SU-DHL-6 (cell line): Measurements from ENCODE around the gene MORC2.

Experiments used
- H2AFZ ChIP-seq: fragments of 200-600 bp; sonication (generic); 2 replicates; pipeline ENCODE4 v1.6.1; 2014; ENCODE audit warnings: low read depth, mild to moderate bottlenecking, moderate library complexity, mixed read lengths, antibody characterized with exemption, low read length; ENCODE audit not compliant: severe bottlenecking
- H3F3A ChIP-seq: fragments of 200-600 bp; shearing (Covaris generic); 2 replicates; pipeline ENCODE4 v1.6.0; 2016; ENCODE audit warnings: antibody characterized with exemption, mild to moderate bottlenecking; ENCODE audit not compliant: insufficient read depth
- H3K27ac ChIP-seq: fragments of 200-600 bp; sonication (generic); 2 replicates; pipeline ENCODE4 v1.5.1; 2016; ENCODE audit warnings: low read depth, mild to moderate bottlenecking, low read length, moderate library complexity, mixed read lengths
- H3K27me3 ChIP-seq: fragments of 200-600 bp; sonication (generic), shearing (Covaris generic); 2 replicates; pipeline ENCODE4 v1.6.0; 2014; ENCODE audit warnings: mild to moderate bottlenecking, low read length
- H3K36me3 ChIP-seq: fragments of 200-600 bp; sonication (generic); 2 replicates; pipeline ENCODE4 v1.6.1; 2014; ENCODE audit warnings: mild to moderate bottlenecking, low read length, mixed read lengths
- H3K4me2 ChIP-seq: fragments of 300-600, 200-600 bp; shearing (Covaris generic), sonication (generic); 2 replicates; pipeline ENCODE4 v1.6.0; 2014; ENCODE audit warnings: low read length, low read depth, mild to moderate bottlenecking; ENCODE audit not compliant: poor library complexity, severe bottlenecking
- H3K4me3 ChIP-seq: fragments of 200-600 bp; sonication (generic); 2 replicates; pipeline ENCODE4 v1.5.1; 2014; ENCODE audit warnings: antibody characterized with exemption, low read length, mild to moderate bottlenecking, mixed read lengths; ENCODE audit not compliant: insufficient read depth, poor library complexity, severe bottlenecking
- H3K79me2 ChIP-seq: fragments of 200-600 bp; sonication (generic); 2 replicates; pipeline ENCODE4 v1.6.1; 2014; ENCODE audit warnings: mild to moderate bottlenecking, low read length, moderate library complexity; ENCODE audit not compliant: insufficient read depth
- H3K9ac ChIP-seq: fragments of 200-600 bp; sonication (generic); 2 replicates; pipeline ENCODE4 v1.7.0; 2014; ENCODE audit warnings: mild to moderate bottlenecking, low read length
- H3K9me2 ChIP-seq: fragments of 200-600 bp; sonication (generic); replicated peaks from 2 replicates; pipeline ENCODE4 v1.6.1; 2014; ENCODE audit warnings: low read length; ENCODE audit not compliant: insufficient read depth
- H3K9me3 ChIP-seq: fragments of 200-600 bp; sonication (generic); 2 replicates; pipeline ENCODE4 v1.6.1; 2014; ENCODE audit warnings: low read length, mixed read lengths; ENCODE audit not compliant: insufficient read depth
- H4K20me1 ChIP-seq: fragments of 200-600 bp; sonication (generic); 2 replicates; pipeline ENCODE4 v1.6.1; 2014; ENCODE audit warnings: low read depth, mild to moderate bottlenecking, antibody characterized with exemption, low read length, moderate library complexity, mixed read lengths
- EZH2phosphoT487 ChIP-seq: fragments of 200-600 bp; sonication (generic), shearing (Covaris generic); conservative IDR thresholded peaks from 2 replicates; pipeline ENCODE4 v1.6.1; 2018; ENCODE audit warnings: mild to moderate bottlenecking, antibody characterized with exemption, low read length, moderate library complexity, mixed read lengths
- TF ChIP-seq, protein P1 (sequence below): fragments of 200-600 bp; sonication (generic); IDR thresholded peaks from one replicate; pipeline ENCODE4 v1.5.1; 2017; ENCODE audit warnings: antibody characterized with exemption, mild to moderate bottlenecking, low read length, moderate library complexity; ENCODE audit not compliant: insufficient read depth, poor library complexity, severe bottlenecking

The MORC2 gene

DNA sequence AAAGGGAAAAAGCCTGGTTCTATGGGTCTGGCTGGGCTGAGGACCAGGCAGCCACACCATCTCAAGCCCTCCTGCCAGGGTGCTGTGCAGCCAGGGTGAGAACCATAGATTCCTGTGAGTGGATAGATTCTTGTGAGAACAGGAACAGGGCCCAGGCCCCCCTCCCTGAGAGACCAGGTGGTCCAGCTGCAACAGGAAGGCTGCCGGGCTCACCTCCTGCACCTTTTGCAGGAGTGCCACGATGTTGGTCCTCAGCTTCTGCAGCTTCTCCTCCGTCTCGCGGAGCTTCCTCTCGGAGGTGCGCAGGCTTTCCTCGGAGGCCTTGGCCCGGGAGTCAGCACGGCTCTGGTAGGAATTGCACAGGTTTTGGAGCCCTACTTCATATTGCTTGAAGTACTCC lies 40.8 kb downstream of the MORC2 start:
- H3K9me3 ChIP-seq: no peaks in the 10 kb centered on the region
- no peak overlapping the region for H3K4me3 ChIP-seq
- no peaks in the 10 kb centered on the region for H4K20me1 ChIP-seq
- TF ChIP-seq EZH2phosphoT487: no peak
- TF ChIP-seq, protein P1, sequence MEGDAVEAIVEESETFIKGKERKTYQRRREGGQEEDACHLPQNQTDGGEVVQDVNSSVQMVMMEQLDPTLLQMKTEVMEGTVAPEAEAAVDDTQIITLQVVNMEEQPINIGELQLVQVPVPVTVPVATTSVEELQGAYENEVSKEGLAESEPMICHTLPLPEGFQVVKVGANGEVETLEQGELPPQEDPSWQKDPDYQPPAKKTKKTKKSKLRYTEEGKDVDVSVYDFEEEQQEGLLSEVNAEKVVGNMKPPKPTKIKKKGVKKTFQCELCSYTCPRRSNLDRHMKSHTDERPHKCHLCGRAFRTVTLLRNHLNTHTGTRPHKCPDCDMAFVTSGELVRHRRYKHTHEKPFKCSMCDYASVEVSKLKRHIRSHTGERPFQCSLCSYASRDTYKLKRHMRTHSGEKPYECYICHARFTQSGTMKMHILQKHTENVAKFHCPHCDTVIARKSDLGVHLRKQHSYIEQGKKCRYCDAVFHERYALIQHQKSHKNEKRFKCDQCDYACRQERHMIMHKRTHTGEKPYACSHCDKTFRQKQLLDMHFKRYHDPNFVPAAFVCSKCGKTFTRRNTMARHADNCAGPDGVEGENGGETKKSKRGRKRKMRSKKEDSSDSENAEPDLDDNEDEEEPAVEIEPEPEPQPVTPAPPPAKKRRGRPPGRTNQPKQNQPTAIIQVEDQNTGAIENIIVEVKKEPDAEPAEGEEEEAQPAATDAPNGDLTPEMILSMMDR: no peak
- H3K9ac ChIP-seq: no peak overlapping the region
- H3K79me2 ChIP-seq: no peaks in the 10 kb centered on the region
- no peak overlapping the region for H3K27ac ChIP-seq
- no peaks in the 10 kb centered on the region for H3F3A ChIP-seq
- no peaks in the 10 kb centered on the region; the same call in 1 of the 2 replicates for H3K36me3 ChIP-seq
- no peaks in the 10 kb centered on the region for H3K27me3 ChIP-seq
- no peaks in the 10 kb centered on the region for H3K9me2 ChIP-seq
- H3K4me2 ChIP-seq: no peak overlapping the region
- no peak overlapping the region for H2AFZ ChIP-seq

DNA sequence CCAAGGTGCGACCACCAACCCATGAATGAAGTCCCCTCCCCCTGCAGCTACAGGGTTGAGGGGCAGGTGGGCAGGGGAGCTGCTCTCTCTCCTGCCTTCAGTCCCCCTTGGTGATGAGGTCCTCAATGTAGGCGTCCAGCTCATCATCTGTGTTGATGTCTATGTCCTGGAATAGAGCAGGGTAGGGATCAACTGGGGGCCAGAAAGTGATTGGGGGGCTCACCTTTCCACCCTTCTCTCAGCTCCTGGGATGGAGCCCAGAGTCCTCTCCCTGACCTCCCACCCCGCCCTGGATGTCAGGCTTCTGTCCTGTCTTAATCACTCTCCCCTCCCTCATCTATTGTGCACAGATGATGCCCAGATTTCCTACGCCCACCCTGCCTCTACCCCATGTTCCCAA lies 41.9 kb downstream of the MORC2 start:
- H2AFZ ChIP-seq: no peak overlapping the region
- H3K27ac ChIP-seq: no peak overlapping the region
- H3K9ac ChIP-seq: no peak overlapping the region
- H3K9me3 ChIP-seq: no peaks in the 10 kb centered on the region
- TF ChIP-seq EZH2phosphoT487: no peak
- H3K4me3 ChIP-seq: no peak overlapping the region
- no peaks in the 10 kb centered on the region for H4K20me1 ChIP-seq
- no peak overlapping the region for H3K4me2 ChIP-seq
- no peaks in the 10 kb centered on the region for H3K36me3 ChIP-seq
- no peaks in the 10 kb centered on the region for H3K27me3 ChIP-seq
- H3F3A ChIP-seq: no peaks in the 10 kb centered on the region
- no peaks in the 10 kb centered on the region for H3K9me2 ChIP-seq
- no peaks in the 10 kb centered on the region for H3K79me2 ChIP-seq

DNA sequence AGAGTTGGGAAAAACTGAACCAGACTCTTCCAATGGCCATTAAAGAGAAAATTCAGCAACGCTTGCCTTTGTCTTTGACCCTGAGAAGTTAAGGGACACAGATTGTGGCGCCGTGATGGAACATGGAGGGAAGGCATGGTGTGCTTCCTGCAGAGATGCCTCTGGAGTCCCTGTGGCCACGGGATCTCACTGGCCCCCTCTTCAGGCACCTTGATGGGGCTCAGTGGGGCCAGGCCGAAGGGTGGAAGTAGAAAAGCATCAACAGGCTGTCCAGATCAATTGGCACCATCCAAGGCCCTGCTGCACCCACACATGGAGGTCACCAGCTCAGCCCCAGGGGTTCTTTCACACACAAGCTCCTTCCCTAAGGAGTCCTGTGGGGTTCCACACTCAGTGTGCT lies 42.9 kb downstream of the MORC2 start:
- no peaks in the 10 kb centered on the region for H4K20me1 ChIP-seq
- no peaks in the 10 kb centered on the region for H3F3A ChIP-seq
- TF ChIP-seq, protein P1: no peak
- TF ChIP-seq EZH2phosphoT487: no peak
- no peak overlapping the region for H3K4me3 ChIP-seq
- H3K27me3 ChIP-seq: no peaks in the 10 kb centered on the region
- H3K79me2 ChIP-seq: no peaks in the 10 kb centered on the region
- H3K4me2 ChIP-seq: no peak overlapping the region
- no peak overlapping the region for H2AFZ ChIP-seq
- no peaks in the 10 kb centered on the region for H3K9me3 ChIP-seq
- H3K27ac ChIP-seq: no peak overlapping the region
- H3K9me2 ChIP-seq: no peaks in the 10 kb centered on the region
- H3K9ac ChIP-seq: no peak overlapping the region
- no peaks in the 10 kb centered on the region for H3K36me3 ChIP-seq

DNA sequence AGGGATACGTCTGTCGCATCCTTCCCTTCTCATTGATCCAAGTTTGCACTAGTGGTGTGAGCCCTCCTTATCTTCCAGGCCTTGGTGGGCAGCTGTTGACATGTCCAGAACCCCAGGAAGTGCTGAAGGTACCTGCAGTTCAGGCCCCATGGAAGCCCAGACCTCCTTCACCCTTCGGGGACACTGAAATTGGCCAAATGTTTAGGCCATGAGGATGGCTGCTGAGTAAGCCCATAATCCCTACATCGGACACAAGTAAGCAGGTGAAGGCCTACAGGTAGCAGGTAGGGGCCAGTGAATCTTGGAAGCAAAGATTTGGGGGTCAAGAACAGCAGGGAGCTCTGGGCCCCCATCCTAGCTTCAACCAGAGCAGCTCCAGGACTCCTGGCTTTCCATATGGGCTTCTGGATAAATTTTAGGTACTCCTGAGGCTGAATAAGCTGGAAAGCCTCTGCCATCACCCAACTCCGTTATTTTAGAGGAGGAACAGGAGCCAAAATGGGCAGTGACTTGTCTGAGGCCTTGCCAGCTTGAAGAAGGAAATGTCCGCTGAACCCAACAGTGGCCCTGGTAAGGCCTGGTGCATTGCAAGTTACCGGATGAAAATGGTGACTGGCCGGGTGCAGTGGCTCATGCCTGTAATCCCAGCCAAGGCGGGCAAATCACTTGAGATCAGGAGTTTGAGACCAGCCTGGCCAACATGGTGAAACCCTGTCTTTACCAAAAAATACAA lies 45.2 kb downstream of the MORC2 start:
- Histone ChIP-seq H3K4me3 (no peak overlapping the region), H3K9me3 (no peaks in the 10 kb centered on the region), H3K9ac (no peak overlapping the region), H4K20me1 (no peaks in the 10 kb centered on the region), H3K4me2 (no peak overlapping the region), H3K27ac (no peak overlapping the region), H3K9me2 (no peaks in the 10 kb centered on the region), H3K36me3 (no peaks in the 10 kb centered on the region), H3K79me2 (no peaks in the 10 kb centered on the region), H3F3A (no peaks in the 10 kb centered on the region), H2AFZ (no peak overlapping the region), H3K27me3 (no peaks in the 10 kb centered on the region)
- no peak for TF ChIP-seq EZH2phosphoT487
- TF ChIP-seq, protein P1: no peak
